Measurements from ENCODE around the gene GALNT18. TPM values are rescaled to one million over a fixed set of nuclear protein-coding genes. Genes with fewer than 3 reads are reported as not detected.

The GALNT18 gene
- total RNA-seq, result 39.8 and 42.5 TPM in 2 replicates
- long read RNA-seq, transcript GALNT18-201 (11 exons, 2,504 nt), result major isoform, 266 of 313 reads
- long read RNA-seq, partial matches to known transcripts, result 11 of 313 reads
- long read RNA-seq, other reads (novel, unspliced or antisense), result 36 of 313 reads

DNA sequence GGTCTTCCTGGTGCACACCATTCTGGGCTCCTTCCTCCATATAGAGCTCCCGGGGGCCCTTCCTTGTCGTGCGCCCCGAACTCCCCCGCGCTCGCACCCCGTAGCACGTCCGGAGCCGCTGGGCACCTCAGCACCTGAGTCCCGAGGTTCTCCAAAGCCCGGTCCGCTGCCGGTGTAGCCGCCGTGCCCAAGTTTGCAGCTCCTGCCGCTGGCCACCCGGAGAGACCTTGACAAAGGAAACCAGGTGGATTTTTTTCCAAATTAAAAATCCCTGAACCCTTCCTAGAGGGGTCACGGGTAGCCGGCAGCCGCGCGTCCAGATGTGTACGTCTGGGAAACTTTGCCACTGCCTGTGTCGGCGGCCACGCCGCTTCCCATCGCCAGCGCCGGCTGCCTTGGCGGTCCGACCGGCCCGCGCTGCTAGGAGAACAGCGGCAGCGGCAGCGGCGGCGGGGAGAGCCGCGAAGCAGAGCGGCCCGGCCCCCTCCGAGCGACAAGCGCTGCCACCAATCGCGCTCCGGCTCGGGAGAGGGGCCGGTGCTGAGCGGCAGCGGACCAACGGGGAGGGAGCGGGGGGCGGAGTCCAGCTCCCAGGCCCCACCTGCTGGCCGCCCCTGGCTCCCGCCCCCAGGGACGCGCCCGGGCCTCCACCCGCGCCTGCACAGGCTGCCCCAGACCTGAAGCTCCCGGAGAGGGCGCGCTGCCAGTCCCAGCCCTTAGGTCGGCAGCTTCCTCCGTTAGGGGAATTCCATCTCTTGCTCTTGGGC, at the start of gene GALNT18:
GALNT18 (minus strand) TSS at position 433 of the 767 bp plus-strand sequence.
- TF ChIP-seq, protein P1, sequence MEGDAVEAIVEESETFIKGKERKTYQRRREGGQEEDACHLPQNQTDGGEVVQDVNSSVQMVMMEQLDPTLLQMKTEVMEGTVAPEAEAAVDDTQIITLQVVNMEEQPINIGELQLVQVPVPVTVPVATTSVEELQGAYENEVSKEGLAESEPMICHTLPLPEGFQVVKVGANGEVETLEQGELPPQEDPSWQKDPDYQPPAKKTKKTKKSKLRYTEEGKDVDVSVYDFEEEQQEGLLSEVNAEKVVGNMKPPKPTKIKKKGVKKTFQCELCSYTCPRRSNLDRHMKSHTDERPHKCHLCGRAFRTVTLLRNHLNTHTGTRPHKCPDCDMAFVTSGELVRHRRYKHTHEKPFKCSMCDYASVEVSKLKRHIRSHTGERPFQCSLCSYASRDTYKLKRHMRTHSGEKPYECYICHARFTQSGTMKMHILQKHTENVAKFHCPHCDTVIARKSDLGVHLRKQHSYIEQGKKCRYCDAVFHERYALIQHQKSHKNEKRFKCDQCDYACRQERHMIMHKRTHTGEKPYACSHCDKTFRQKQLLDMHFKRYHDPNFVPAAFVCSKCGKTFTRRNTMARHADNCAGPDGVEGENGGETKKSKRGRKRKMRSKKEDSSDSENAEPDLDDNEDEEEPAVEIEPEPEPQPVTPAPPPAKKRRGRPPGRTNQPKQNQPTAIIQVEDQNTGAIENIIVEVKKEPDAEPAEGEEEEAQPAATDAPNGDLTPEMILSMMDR (IDR thresholded peaks at IDR 0.05), result peak; percentile 65
- DNase-seq (ENCODE audit: extremely low spot score, unreplicated experiment), result peak; percentile 98
- Mint-ChIP-seq H3K9me3 (ENCODE audit: unreplicated experiment) (no peaks in the 10 kb centered on the region), H3K27me3 (ENCODE audit: unreplicated experiment) (no peaks in the 10 kb centered on the region), H3K36me3 (ENCODE audit: unreplicated experiment) (no peaks in the 10 kb centered on the region), H3K4me1 (ENCODE audit: unreplicated experiment) (peaks cover 48% of the 10 kb centered on the region), H3K27ac (ENCODE audit: unreplicated experiment) (peak within 1 kb of the TSS; percentile 69), H3K4me3 (ENCODE audit: unreplicated experiment) (peak within 1 kb of the TSS; percentile 87)

DNA sequence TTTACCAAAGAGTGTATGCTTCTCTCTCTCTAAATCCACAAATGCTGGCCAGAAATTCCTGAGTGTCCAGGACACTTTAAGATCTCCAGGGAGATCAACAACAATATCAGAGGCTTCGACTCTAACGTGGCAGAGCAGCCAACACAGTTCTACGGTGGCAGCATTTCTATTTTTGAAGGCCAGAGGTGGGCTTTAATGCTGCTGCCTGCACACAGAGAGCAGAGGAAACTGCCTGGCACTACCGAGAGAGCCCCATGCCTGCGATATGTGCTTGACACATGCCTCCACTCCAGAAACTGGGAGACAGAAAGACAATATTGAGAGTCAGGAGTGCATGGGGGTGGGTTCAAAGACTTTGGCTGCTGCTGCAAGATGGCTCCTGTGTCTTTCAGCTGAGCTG, 48.8 kb upstream of the GALNT18 start:
- Mint-ChIP-seq H3K27ac (ENCODE audit: unreplicated experiment) (no peak overlapping the region), H3K4me3 (ENCODE audit: unreplicated experiment) (no peak overlapping the region), H3K27me3 (ENCODE audit: unreplicated experiment) (peaks cover 47% of the 10 kb centered on the region), H3K4me1 (ENCODE audit: unreplicated experiment) (peaks cover 2% of the 10 kb centered on the region), H3K36me3 (ENCODE audit: unreplicated experiment) (no peaks in the 10 kb centered on the region), H3K9me3 (ENCODE audit: unreplicated experiment) (peaks cover 5% of the 10 kb centered on the region)
- TF ChIP-seq, protein P1 (IDR thresholded peaks at IDR 0.05), result no peak
- DNase-seq (ENCODE audit: extremely low spot score, unreplicated experiment), result no peak

DNA sequence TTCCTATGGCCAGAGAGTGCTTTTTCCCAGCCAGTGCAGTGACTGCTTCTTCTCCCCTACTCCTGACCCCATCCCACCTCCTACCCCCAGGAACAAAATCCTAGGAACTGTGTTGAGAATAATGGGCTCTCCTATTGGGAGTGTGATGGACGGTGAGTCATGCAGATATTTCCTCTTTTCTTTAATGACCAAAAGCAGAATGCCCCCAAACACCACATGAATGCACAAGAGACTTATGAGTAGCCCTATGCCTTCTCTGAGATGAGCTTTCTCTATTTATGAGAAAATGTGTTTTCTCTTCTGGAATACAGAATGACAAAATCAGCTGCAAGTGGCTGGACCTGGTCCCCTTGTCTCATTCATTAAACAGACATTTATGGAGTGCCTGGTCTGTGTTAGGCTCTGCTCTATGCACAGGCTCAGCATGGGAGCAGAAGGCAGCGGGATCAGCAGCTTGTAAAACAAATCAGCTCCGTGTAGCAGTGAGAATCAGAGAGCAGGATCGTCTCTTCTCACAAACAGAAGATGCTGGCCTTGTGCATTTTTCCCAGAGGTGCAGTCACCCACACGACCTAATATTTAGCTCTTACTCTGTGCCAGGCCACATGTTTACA, 47.5 kb upstream of the GALNT18 start:
- Mint-ChIP-seq H3K27me3 (ENCODE audit: unreplicated experiment) (peaks cover 56% of the 10 kb centered on the region), H3K9me3 (ENCODE audit: unreplicated experiment) (peaks cover 5% of the 10 kb centered on the region), H3K27ac (ENCODE audit: unreplicated experiment) (no peak overlapping the region), H3K4me3 (ENCODE audit: unreplicated experiment) (no peak overlapping the region), H3K36me3 (ENCODE audit: unreplicated experiment) (no peaks in the 10 kb centered on the region), H3K4me1 (ENCODE audit: unreplicated experiment) (peaks cover 7% of the 10 kb centered on the region)
- DNase-seq (ENCODE audit: extremely low spot score, unreplicated experiment), result no peak
- TF ChIP-seq, protein P1 (IDR thresholded peaks at IDR 0.05), result no peak

DNA sequence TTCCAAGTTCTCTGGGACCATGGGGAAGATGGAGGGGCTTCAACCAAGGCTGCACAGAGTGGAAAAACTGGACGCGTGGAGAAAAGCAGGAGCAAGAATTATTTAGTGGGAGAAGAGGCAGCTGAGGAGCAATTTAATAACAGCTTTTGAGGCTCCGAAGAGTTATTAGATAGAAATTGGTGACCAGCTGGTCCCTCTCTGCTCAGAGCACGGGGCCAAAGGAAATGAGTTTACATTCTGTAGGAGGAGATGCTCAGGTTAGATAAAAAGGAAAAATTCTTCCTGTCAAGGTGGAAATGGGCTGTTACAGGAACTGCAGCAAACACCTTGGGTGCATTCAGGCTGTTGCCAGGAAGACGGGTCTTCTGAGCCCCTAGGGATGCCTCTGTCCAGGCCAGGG, 47.0 kb upstream of the GALNT18 start:
- DNase-seq (ENCODE audit: extremely low spot score, unreplicated experiment), result no peak
- peaks cover 5% of the 10 kb centered on the region for H3K9me3 Mint-ChIP-seq (ENCODE audit: unreplicated experiment)
- H3K36me3 Mint-ChIP-seq (ENCODE audit: unreplicated experiment), result no peaks in the 10 kb centered on the region
- H3K4me3 Mint-ChIP-seq (ENCODE audit: unreplicated experiment), result no peak overlapping the region
- peaks cover 58% of the 10 kb centered on the region for H3K27me3 Mint-ChIP-seq (ENCODE audit: unreplicated experiment)
- TF ChIP-seq, protein P1 (IDR thresholded peaks at IDR 0.05), result no peak
- H3K4me1 Mint-ChIP-seq (ENCODE audit: unreplicated experiment), result peaks cover 7% of the 10 kb centered on the region
- no peak overlapping the region for H3K27ac Mint-ChIP-seq (ENCODE audit: unreplicated experiment)

DNA sequence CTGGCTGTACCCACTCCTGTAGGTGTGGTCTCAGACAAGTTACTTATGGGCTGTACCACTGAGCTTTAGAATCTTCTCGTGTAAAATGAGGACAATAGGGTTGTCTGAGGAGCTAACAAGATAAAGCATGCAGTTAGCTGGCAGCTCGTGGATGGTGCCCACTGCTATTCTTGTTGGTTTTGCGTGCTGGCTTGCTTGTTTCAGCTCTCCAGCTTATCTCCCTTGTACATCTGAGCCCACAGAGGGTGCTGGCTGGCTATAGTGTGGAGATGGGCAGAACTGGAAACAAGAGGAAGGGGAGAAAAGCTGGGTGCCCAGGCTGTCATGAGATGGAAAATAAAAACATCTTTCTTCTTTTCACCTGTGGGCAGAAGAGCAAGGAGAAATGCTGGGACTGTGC, 46.5 kb upstream of the GALNT18 start:
- TF ChIP-seq, protein P1 (IDR thresholded peaks at IDR 0.05), result no peak
- H3K27ac Mint-ChIP-seq (ENCODE audit: unreplicated experiment), result no peak overlapping the region
- H3K27me3 Mint-ChIP-seq (ENCODE audit: unreplicated experiment), result peaks cover 62% of the 10 kb centered on the region
- H3K9me3 Mint-ChIP-seq (ENCODE audit: unreplicated experiment), result peaks cover 5% of the 10 kb centered on the region
- no peak for DNase-seq (ENCODE audit: extremely low spot score, unreplicated experiment)
- H3K4me1 Mint-ChIP-seq (ENCODE audit: unreplicated experiment), result peaks cover 7% of the 10 kb centered on the region
- no peaks in the 10 kb centered on the region for H3K36me3 Mint-ChIP-seq (ENCODE audit: unreplicated experiment)
- no peak overlapping the region for H3K4me3 Mint-ChIP-seq (ENCODE audit: unreplicated experiment)
